Mammary epithelial cell (primary cell): ENCODE results near the gene MORN5.

Experiments
- EZH2 ChIP-seq: IDR thresholded peaks from 2 replicates; pipeline ENCODE4 v1.6.1; 2012; ENCODE audit warnings: low read length, inconsistent platforms, borderline replicate concordance
- TF ChIP-seq, protein P1 (sequence below), 2 donors: IDR thresholded peaks in 1 of 2; conservative IDR thresholded peaks in 1 of 2; 2 replicates each; pipeline ENCODE4 v1.5.1; 2011 to 2012; ENCODE audit warnings: inconsistent platforms in 2 of 2, low read length in 2 of 2, mild to moderate bottlenecking in 2 of 2, control low read depth in 1 of 2, low read depth in 1 of 2; ENCODE audit not compliant: insufficient read depth in 1 of 2; ENCODE audit errors: extremely low read depth in 1 of 2

GRCh38 chr9:122234022-122234748, 74.5 kb downstream of the MORN5 start:
- TF ChIP-seq, protein P1, sequence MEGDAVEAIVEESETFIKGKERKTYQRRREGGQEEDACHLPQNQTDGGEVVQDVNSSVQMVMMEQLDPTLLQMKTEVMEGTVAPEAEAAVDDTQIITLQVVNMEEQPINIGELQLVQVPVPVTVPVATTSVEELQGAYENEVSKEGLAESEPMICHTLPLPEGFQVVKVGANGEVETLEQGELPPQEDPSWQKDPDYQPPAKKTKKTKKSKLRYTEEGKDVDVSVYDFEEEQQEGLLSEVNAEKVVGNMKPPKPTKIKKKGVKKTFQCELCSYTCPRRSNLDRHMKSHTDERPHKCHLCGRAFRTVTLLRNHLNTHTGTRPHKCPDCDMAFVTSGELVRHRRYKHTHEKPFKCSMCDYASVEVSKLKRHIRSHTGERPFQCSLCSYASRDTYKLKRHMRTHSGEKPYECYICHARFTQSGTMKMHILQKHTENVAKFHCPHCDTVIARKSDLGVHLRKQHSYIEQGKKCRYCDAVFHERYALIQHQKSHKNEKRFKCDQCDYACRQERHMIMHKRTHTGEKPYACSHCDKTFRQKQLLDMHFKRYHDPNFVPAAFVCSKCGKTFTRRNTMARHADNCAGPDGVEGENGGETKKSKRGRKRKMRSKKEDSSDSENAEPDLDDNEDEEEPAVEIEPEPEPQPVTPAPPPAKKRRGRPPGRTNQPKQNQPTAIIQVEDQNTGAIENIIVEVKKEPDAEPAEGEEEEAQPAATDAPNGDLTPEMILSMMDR (conservative IDR thresholded peaks at IDR 0.05 in 1 of 2, IDR thresholded peaks at IDR 0.05 in 1 of 2; ENCODE audit: extremely low read depth in 1 of 2, insufficient read depth in 1 of 2, low read depth in 1 of 2, low read length in 2 of 2) = no peak
- no peak for TF ChIP-seq EZH2
